ENCODE measurements around the gene KSR2. TPM values are rescaled to one million over a fixed set of nuclear protein-coding genes. Genes with fewer than 3 reads are reported as not detected.

The KSR2 gene
- total RNA-seq, 4 donors from 2014 or later: 1.2 to 11.0 (median 2.2) TPM

DNA sequence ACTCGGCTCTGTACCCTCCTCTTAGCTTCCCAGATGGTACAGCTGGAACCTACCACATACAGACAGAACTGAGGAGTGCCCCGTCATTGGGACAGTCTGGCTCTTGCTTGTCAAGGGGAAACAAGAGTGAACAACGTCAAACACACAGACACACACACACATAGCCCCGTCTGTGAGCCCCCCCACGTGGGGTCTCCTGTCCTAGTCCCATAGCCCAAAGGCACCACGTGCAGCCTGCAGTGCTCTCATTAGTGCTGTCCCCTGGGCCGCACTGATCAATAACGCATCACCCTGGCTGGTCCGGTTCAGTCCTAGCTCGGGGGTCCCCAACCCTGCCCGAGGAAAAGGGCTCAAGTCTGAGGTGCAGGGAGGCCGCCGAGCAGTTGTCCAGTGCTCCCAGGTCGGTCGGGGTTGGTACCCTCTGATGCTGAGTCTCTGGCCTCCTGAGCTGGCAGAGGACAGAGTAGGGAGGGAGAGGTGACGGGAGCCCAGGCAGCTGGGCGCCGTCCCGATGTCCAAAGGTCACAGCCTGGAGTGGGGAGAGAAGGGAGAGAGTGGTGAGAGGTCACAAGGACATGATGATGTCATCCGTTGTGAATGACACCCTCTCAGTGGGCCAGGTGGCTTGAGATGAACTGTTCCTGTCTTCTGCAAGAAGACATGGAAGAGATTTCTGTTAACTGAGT, 502.0 kb downstream of the KSR2 start:
- 83 to 85% methylated on average over 17 to 20 of the region's 20 CpGs for WGBS, 2 donors
- H3K4me3 ChIP-seq (replicated peaks in 1 of 3): no peak overlapping the region
- no peak for DNase-seq
- H3K4me1 ChIP-seq: no peaks in the 10 kb centered on the region
- H3K27ac ChIP-seq: no peak overlapping the region
- intact Hi-C loops (cut with DNase I): no loop called here
- H3K27me3 ChIP-seq: no peaks in the 10 kb centered on the region
- TF ChIP-seq POLR2A (IDR thresholded peaks at IDR 0.05): no peak
- TF ChIP-seq, protein P1, sequence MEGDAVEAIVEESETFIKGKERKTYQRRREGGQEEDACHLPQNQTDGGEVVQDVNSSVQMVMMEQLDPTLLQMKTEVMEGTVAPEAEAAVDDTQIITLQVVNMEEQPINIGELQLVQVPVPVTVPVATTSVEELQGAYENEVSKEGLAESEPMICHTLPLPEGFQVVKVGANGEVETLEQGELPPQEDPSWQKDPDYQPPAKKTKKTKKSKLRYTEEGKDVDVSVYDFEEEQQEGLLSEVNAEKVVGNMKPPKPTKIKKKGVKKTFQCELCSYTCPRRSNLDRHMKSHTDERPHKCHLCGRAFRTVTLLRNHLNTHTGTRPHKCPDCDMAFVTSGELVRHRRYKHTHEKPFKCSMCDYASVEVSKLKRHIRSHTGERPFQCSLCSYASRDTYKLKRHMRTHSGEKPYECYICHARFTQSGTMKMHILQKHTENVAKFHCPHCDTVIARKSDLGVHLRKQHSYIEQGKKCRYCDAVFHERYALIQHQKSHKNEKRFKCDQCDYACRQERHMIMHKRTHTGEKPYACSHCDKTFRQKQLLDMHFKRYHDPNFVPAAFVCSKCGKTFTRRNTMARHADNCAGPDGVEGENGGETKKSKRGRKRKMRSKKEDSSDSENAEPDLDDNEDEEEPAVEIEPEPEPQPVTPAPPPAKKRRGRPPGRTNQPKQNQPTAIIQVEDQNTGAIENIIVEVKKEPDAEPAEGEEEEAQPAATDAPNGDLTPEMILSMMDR (IDR thresholded peaks at IDR 0.05): no peak
- H3K9me3 ChIP-seq: no peaks in the 10 kb centered on the region
- no peaks in the 10 kb centered on the region for H3K36me3 ChIP-seq

DNA sequence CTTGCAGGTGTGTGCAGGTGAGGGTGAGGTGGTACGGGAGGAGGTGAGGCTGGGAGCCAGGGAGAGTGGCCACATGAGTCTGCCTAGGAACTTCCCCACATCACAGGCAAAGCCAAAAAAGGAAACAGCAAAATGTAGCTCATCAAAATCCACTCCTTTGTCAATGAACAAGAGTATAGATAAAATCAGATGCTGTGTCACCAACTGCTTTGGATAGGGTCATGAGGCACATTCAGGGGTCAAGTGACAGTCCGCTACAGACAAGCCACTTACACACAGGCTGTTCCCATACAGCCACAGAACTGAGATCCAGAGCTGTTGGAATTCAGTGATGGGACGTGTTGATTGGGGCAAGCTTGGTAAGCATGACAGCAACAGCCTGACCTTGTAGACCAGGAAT, 507.1 kb downstream of the KSR2 start:
- Histone ChIP-seq H3K4me1 (peaks cover 4 to 17% of the 10 kb centered on the region in 2 donors), H3K36me3 (no peaks in the 10 kb centered on the region), H3K27me3 (no peaks in the 10 kb centered on the region), H3K4me3 (replicated peaks in 1 of 3) (no peak overlapping the region), H3K27ac (no peak overlapping the region), H3K9me3 (no peaks in the 10 kb centered on the region)
- DNase-seq: no peak
- WGBS, 2 donors: 78 to 93% methylated on average over 2 to 3 of the region's 3 CpGs
- TF ChIP-seq, protein P1 (IDR thresholded peaks at IDR 0.05): no peak
- no peak for TF ChIP-seq POLR2A (IDR thresholded peaks at IDR 0.05)
- intact Hi-C loops (cut with DNase I): no loop called here

DNA sequence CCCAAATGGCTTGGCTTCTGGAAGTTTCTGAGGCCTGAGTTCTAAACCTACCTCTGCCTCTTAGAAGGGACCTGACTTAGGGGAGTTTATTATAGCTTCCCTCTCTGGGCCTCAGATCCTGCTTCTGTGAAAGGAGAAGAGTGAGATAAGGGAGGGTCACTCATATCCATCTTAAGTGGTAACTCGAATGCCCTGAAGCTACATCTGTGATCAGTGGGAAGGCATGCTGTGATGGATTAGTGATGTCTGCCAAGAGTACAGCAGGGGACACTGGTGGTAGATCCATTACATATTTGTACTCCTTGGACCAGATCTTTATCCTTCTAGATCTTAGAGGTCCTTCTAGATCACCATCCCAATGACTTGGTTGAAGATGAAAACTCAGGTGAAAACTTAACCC, 509.6 kb downstream of the KSR2 start:
- 76 to 100% methylated on average over 1 of the region's 1 CpG for WGBS, 2 donors
- Histone ChIP-seq H3K4me3 (replicated peaks in 1 of 3) (no peak overlapping the region), H3K4me1 (peaks cover 4 to 17% of the 10 kb centered on the region in 2 donors), H3K27ac (peak overlapping the region in 1 of 3 donors; percentile 50), H3K9me3 (no peaks in the 10 kb centered on the region), H3K27me3 (no peaks in the 10 kb centered on the region), H3K36me3 (no peaks in the 10 kb centered on the region)
- no peak for TF ChIP-seq POLR2A (IDR thresholded peaks at IDR 0.05)
- TF ChIP-seq, protein P1 (IDR thresholded peaks at IDR 0.05): no peak
- intact Hi-C loops (cut with DNase I): no loop called here
- DNase-seq: no peak

DNA sequence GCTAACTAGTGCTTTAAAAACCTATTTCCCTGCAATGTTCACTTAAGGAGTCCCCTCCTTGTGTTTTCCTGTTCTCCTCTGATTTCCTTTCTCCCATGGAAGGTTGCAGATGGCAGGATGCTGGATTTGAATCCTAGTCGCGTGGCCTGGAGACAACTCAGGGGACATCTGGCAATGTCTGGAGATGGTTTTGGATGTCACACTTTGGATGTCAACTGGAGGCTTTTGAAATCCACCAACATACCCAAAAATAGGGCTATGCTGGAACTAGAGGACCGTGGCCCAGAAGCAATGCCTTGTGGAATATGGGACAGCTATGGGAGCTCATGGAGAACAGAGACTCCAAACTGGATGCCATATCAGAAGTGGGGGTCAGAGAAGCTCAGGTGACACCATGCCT, 511.6 kb downstream of the KSR2 start:
- no peak for DNase-seq
- H3K4me3 ChIP-seq (replicated peaks in 1 of 3): no peak overlapping the region
- H3K27me3 ChIP-seq: no peaks in the 10 kb centered on the region
- peaks cover 4 to 17% of the 10 kb centered on the region in 2 donors for H3K4me1 ChIP-seq
- H3K27ac ChIP-seq: peak overlapping the region in 1 of 3 donors; percentile 50
- H3K9me3 ChIP-seq: no peaks in the 10 kb centered on the region
- TF ChIP-seq, protein P1 (IDR thresholded peaks at IDR 0.05): no peak
- WGBS, 2 donors: 88 to 92% methylated on average over 3 of the region's 3 CpGs
- no peaks in the 10 kb centered on the region for H3K36me3 ChIP-seq
- intact Hi-C loops (cut with DNase I): no loop called here

DNA sequence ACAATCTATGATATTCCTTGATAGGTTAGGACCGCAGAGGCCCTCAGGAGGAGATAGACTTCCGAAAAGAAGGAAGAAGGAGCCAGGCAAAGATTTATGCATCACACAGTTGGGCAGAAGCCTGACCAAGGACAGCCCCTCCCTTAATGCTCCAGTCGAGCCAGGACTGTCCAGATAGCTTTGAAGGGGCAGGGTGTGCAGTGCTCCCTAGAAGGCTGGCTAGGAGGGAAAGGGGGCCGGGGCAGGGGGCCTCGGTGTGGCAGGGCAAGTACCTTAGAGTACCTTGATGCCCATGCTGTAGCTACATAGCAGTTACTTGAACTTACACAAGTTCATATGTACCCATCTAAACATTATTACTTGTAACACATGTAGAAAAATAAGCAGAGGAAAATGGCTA, 512.7 kb downstream of the KSR2 start:
- WGBS, 2 donors: 75 to 78% methylated on average over 5 of the region's 5 CpGs

More for the DNA sequence above, 512.7 kb downstream of the KSR2 start:
- TF ChIP-seq POLR2A (IDR thresholded peaks at IDR 0.05): no peak
- TF ChIP-seq, protein P1 (IDR thresholded peaks at IDR 0.05): no peak
- no peak for DNase-seq
- Histone ChIP-seq H3K27me3 (no peaks in the 10 kb centered on the region), H3K9me3 (no peaks in the 10 kb centered on the region), H3K36me3 (no peaks in the 10 kb centered on the region), H3K4me1 (peaks cover 4 to 26% of the 10 kb centered on the region in 2 donors), H3K4me3 (replicated peaks in 1 of 3) (no peak overlapping the region), H3K27ac (no peak overlapping the region)
- intact Hi-C loops (cut with DNase I): no loop called here
